ENCODE data around the gene RHOH. TPM values are rescaled to one million over a fixed set of nuclear protein-coding genes. Genes with fewer than 3 reads are reported as not detected.

Gene RHOH
- total and polyA plus RNA-seq, 4 donors: 0.74 to 4.1 (median 3.3) TPM

DNA sequence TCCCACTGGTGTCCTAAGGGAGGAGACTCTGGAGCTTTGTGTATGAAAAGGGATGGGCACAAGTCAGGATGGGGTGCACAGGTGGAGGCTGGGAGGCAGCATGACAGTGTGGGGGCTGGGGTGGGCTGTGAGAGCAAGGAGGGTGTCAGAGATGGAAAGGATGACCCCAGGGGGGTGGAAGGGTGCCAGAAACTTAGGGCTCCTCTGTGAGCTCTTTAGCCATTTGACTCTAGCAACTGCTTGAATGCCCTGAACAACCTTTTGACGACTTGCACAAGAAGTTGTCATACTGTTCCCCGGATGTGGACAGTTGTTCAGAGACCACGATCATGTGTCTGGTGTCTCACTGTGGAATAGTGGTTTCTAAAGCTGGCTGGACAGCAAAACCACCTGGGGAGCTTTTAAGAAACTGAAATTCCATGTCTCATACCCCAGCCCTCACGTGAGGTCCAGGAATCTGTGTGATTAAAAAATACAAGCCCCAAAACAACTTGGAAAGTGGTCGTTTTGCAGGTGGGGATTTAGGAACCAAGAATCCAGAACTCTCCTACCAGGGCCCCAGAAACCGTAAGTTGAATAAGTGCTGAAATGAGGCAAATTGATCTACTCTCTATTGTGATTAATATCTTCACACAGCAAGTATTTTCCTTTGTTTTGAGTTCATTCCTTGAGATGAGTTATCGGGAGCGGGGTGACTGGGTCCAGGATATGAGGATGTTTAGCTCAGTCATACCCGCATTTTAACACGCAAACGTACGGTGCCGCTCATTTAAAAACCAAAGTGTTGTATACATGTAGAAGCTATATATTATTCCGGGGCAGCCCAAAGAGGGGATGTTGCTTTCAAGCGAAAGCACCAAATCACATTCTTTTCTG, 3.4 kb downstream of the RHOH start:
- H3K27ac ChIP-seq (ENCODE audit: low read depth in 1 of 2, low read length in 2 of 2): no peak overlapping the region

GRCh38 chr4:40200875-40201801, 4.3 kb downstream of the RHOH start:
- no peaks in the 10 kb centered on the region for H3K9me3 ChIP-seq (ENCODE audit: control insufficient read depth, low read length)
- DNase-seq: no peak
- H3K36me3 ChIP-seq (ENCODE audit: control insufficient read depth in 1 of 2, insufficient read depth in 2 of 2, low read length in 1 of 2): no peaks in the 10 kb centered on the region
- no peak overlapping the region for H3K4me3 ChIP-seq (ENCODE audit: low read length in 2 of 2)
- no peak overlapping the region for H3K27ac ChIP-seq (ENCODE audit: low read depth in 1 of 2, low read length in 2 of 2)
- no peaks in the 10 kb centered on the region for H3K4me1 ChIP-seq (ENCODE audit: control insufficient read depth in 1 of 2, insufficient read depth in 2 of 2, low read length in 2 of 2)
- 67 to 70% methylated on average over 13 of the region's 13 CpGs for WGBS, 2 donors
- intact Hi-C loops (cut with DNase I): no loop called here
- no peak for ATAC-seq (ENCODE audit: low FRiP score)
- no peaks in the 10 kb centered on the region for H3K27me3 ChIP-seq (ENCODE audit: control insufficient read depth in 1 of 2, insufficient read depth in 2 of 2, low read length in 1 of 2)

More for the DNA sequence above, 3.4 kb downstream of the RHOH start:
- Histone ChIP-seq H3K4me3 (ENCODE audit: low read length in 2 of 2) (no peak overlapping the region), H3K9me3 (ENCODE audit: control insufficient read depth, low read length) (no peaks in the 10 kb centered on the region), H3K27me3 (ENCODE audit: control insufficient read depth in 1 of 2, insufficient read depth in 2 of 2, low read length in 1 of 2) (no peaks in the 10 kb centered on the region), H3K4me1 (ENCODE audit: control insufficient read depth in 1 of 2, insufficient read depth in 2 of 2, low read length in 2 of 2) (no peaks in the 10 kb centered on the region), H3K36me3 (ENCODE audit: control insufficient read depth in 1 of 2, insufficient read depth in 2 of 2, low read length in 1 of 2) (no peaks in the 10 kb centered on the region)
- intact Hi-C loops (cut with DNase I): no loop called here
- DNase-seq: no peak
- no peak for ATAC-seq (ENCODE audit: low FRiP score)
- WGBS, 2 donors: 78 to 81% methylated on average over 15 of the region's 15 CpGs

DNA sequence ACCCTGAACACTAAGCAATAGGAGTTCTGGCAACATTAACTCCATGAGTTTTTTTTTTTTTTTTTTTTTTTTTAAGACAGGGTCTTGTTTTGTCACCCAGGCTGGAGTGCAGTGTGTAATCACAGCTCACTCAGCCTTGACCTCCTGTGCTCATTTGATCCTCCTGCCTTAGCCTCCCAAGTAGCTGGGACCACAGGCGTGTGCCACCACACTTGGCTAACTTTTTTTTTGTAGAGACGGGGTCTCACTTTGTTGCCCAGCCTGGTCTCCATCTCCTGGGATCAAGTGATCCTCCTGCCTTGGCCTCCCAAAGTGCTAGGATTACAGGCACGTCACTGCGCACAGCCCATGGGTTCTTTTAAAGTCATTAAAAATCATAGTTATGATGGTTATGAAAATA, 5.1 kb downstream of the RHOH start:
- no peaks in the 10 kb centered on the region for H3K27me3 ChIP-seq (ENCODE audit: control insufficient read depth in 1 of 2, insufficient read depth in 2 of 2, low read length in 1 of 2)
- no peaks in the 10 kb centered on the region for H3K4me1 ChIP-seq (ENCODE audit: control insufficient read depth in 1 of 2, insufficient read depth in 2 of 2, low read length in 2 of 2)
- no peak overlapping the region for H3K27ac ChIP-seq (ENCODE audit: low read depth in 1 of 2, low read length in 2 of 2)
- DNase-seq (no peak), ATAC-seq (ENCODE audit: low FRiP score) (no peak)
- intact Hi-C loops (cut with DNase I): no loop called here
- H3K4me3 ChIP-seq (ENCODE audit: low read length in 2 of 2): no peak overlapping the region
- H3K9me3 ChIP-seq (ENCODE audit: control insufficient read depth, low read length): no peaks in the 10 kb centered on the region
- WGBS, 2 donors: 92 to 93% methylated on average over 4 of the region's 4 CpGs
- H3K36me3 ChIP-seq (ENCODE audit: control insufficient read depth in 1 of 2, insufficient read depth in 2 of 2, low read length in 1 of 2): no peaks in the 10 kb centered on the region

GRCh38 chr4:40202474-40202873, 5.6 kb downstream of the RHOH start:
- 85 to 90% methylated on average over 3 of the region's 3 CpGs for WGBS, 2 donors
- Histone ChIP-seq H3K36me3 (ENCODE audit: control insufficient read depth in 1 of 2, insufficient read depth in 2 of 2, low read length in 1 of 2) (no peaks in the 10 kb centered on the region), H3K27ac (ENCODE audit: low read depth in 1 of 2, low read length in 2 of 2) (no peak overlapping the region), H3K4me3 (ENCODE audit: low read length in 2 of 2) (no peak overlapping the region), H3K9me3 (ENCODE audit: control insufficient read depth, low read length) (no peaks in the 10 kb centered on the region), H3K4me1 (ENCODE audit: control insufficient read depth in 1 of 2, insufficient read depth in 2 of 2, low read length in 2 of 2) (no peaks in the 10 kb centered on the region), H3K27me3 (ENCODE audit: control insufficient read depth in 1 of 2, insufficient read depth in 2 of 2, low read length in 1 of 2) (no peaks in the 10 kb centered on the region)
- no peak for DNase-seq
- intact Hi-C loops (cut with DNase I): no loop called here
- no peak for ATAC-seq (ENCODE audit: low FRiP score)

GRCh38 chr4:40204507-40205258, 7.9 kb downstream of the RHOH start:
- 87 to 88% methylated on average over 9 of the region's 9 CpGs for WGBS, 2 donors
- ATAC-seq (ENCODE audit: low FRiP score) (no peak), DNase-seq (no peak)
- no peaks in the 10 kb centered on the region for H3K27me3 ChIP-seq (ENCODE audit: control insufficient read depth in 1 of 2, insufficient read depth in 2 of 2, low read length in 1 of 2)
- H3K4me1 ChIP-seq (ENCODE audit: control insufficient read depth in 1 of 2, insufficient read depth in 2 of 2, low read length in 2 of 2): no peaks in the 10 kb centered on the region
- H3K27ac ChIP-seq (ENCODE audit: low read depth in 1 of 2, low read length in 2 of 2): no peak overlapping the region
- intact Hi-C loops (cut with DNase I): no loop called here
- H3K9me3 ChIP-seq (ENCODE audit: control insufficient read depth, low read length): no peaks in the 10 kb centered on the region
- no peak overlapping the region for H3K4me3 ChIP-seq (ENCODE audit: low read length in 2 of 2)
- H3K36me3 ChIP-seq (ENCODE audit: control insufficient read depth in 1 of 2, insufficient read depth in 2 of 2, low read length in 1 of 2): no peaks in the 10 kb centered on the region

DNA sequence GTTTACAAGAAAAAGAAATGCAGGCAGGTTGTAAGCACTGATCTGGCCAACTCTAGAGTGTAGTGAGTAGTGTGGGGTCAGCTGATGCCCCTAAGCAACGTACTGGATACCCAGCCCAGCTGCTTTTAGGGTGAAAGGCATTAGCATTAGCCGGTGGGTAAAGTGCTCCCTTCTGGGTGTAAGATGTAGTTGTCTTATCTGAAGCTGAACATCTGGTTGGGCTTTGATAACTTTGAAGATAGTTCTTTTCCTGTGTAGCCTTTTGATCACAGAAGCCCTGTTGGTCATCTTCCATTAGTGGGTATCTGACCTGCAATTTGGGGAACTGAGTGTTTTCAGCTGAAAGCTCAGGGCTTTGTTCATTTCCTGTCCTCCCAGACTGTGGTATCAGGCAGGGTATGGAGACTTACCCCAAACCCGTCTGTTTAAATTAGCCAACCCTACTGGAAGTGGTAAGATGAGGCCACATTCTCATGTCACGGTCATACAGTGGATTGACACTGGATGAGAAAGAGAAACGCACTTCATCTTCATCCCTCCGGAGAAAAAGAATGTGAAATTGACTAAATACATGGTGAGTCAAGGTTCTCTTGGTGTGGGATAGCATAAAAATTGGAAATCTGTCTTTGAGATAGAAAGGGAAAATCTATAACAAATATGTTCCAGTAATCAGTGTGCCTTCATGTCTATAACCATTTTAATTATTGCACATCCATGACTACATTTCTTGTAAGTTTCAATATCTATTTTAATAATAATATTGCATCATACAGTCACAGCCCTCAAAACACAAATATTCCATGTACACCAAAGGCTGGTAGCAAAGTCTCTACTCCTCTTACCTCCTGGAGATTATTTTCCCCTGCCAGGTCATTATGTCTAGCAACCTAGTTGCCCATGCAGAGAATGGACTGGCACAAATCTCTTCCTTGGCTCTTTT, 8.7 kb downstream of the RHOH start:
- Histone ChIP-seq H3K4me3 (ENCODE audit: low read length in 2 of 2) (no peak overlapping the region), H3K27ac (ENCODE audit: low read depth in 1 of 2, low read length in 2 of 2) (no peak overlapping the region), H3K27me3 (ENCODE audit: control insufficient read depth in 1 of 2, insufficient read depth in 2 of 2, low read length in 1 of 2) (no peaks in the 10 kb centered on the region), H3K9me3 (ENCODE audit: control insufficient read depth, low read length) (no peaks in the 10 kb centered on the region), H3K36me3 (ENCODE audit: control insufficient read depth in 1 of 2, insufficient read depth in 2 of 2, low read length in 1 of 2) (no peaks in the 10 kb centered on the region), H3K4me1 (ENCODE audit: control insufficient read depth in 1 of 2, insufficient read depth in 2 of 2, low read length in 2 of 2) (no peaks in the 10 kb centered on the region)
- intact Hi-C loops (cut with DNase I): no loop called here
- WGBS, 2 donors: 64 to 69% methylated on average over 6 of the region's 6 CpGs
- DNase-seq (no peak), ATAC-seq (ENCODE audit: low FRiP score) (no peak)

DNA sequence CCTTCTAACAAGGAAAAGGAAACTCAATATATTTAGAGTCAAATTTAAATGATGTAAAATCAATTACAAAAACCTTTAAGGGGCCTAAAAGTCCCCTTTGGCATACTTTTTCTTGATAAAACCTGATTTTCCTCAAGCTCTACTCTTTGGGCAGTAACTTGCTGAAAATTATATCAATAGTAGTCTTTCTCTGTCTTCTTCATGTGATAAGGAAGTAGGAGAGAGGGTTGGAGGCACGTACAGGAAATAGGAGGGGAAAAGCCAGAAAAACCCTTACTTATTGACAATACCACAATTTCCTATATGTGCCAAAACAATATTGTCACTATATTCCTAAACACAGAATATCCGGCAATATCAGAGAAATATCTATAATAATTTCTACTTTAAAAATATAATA, 9.6 kb downstream of the RHOH start:
- Histone ChIP-seq H3K27me3 (ENCODE audit: control insufficient read depth in 1 of 2, insufficient read depth in 2 of 2, low read length in 1 of 2) (no peaks in the 10 kb centered on the region), H3K4me1 (ENCODE audit: control insufficient read depth in 1 of 2, insufficient read depth in 2 of 2, low read length in 2 of 2) (no peaks in the 10 kb centered on the region), H3K36me3 (ENCODE audit: control insufficient read depth in 1 of 2, insufficient read depth in 2 of 2, low read length in 1 of 2) (no peaks in the 10 kb centered on the region), H3K9me3 (ENCODE audit: control insufficient read depth, low read length) (no peaks in the 10 kb centered on the region), H3K4me3 (ENCODE audit: low read length in 2 of 2) (no peak overlapping the region), H3K27ac (ENCODE audit: low read depth in 1 of 2, low read length in 2 of 2) (no peak overlapping the region)
- 69 to 72% methylated on average over 2 of the region's 2 CpGs for WGBS, 2 donors
- DNase-seq (no peak), ATAC-seq (ENCODE audit: low FRiP score) (no peak)
- intact Hi-C loops (cut with DNase I): no loop called here

- Histone ChIP-seq H3K4me3 (ENCODE audit: low read length in 2 of 2) (no peak overlapping the region), H3K9me3 (ENCODE audit: control insufficient read depth, low read length) (no peaks in the 10 kb centered on the region), H3K27ac (ENCODE audit: low read depth in 1 of 2, low read length in 2 of 2) (no peak overlapping the region), H3K4me1 (ENCODE audit: control insufficient read depth in 1 of 2, insufficient read depth in 2 of 2, low read length in 2 of 2) (no peaks in the 10 kb centered on the region), H3K27me3 (ENCODE audit: control insufficient read depth in 1 of 2, insufficient read depth in 2 of 2, low read length in 1 of 2) (no peaks in the 10 kb centered on the region), H3K36me3 (ENCODE audit: control insufficient read depth in 1 of 2, insufficient read depth in 2 of 2, low read length in 1 of 2) (no peaks in the 10 kb centered on the region)
- ATAC-seq (ENCODE audit: low FRiP score): no peak
- intact Hi-C loops (cut with DNase I): no loop called here
- no peak for DNase-seq
- WGBS, 2 donors: 89 to 92% methylated on average over 4 of the region's 4 CpGs
Measured at GRCh38 chr4:40209401-40209800, 12.6 kb downstream of the RHOH start.
